ENCODE measurements around the gene CMBL.
"Not testable (repeated sequence)": the region's sequence is repeated elsewhere in the genome, so short reads cannot be mapped to it uniquely, and the experiment has no call there.

- not testable (repeated sequence) for TF ChIP-seq CTCF, POLR2A (IDR thresholded peaks at IDR 0.05)
These were observed 60.5 kb downstream of the CMBL start for GRCh38 chr5:10247217-10247616.

Measured in Peyer's patch (tissue), 4 donors.